Measurements from ENCODE around the gene NFATC2IP.

NFATC2IP gene

GRCh38 chr16:29012913-29013553, 62.3 kb downstream of the NFATC2IP start:
- Mint-ChIP-seq H3K4me1 (ENCODE audit: low read depth) (peaks cover 62% of the 10 kb centered on the region), H3K27me3 (no peaks in the 10 kb centered on the region), H3K36me3 (peaks cover 2% of the 10 kb centered on the region), H3K4me3 (peak overlapping the region; percentile 69), H3K27ac (peak overlapping the region; percentile 99), H3K9me3 (ENCODE audit: low read depth) (no peaks in the 10 kb centered on the region)

- Mint-ChIP-seq H3K36me3 (peaks cover 2% of the 10 kb centered on the region), H3K4me1 (ENCODE audit: low read depth) (peaks cover 54% of the 10 kb centered on the region)
These were observed 63.9 kb downstream of the NFATC2IP start for GRCh38 chr16:29014561-29015069.

More at GRCh38 chr16:29014561-29015069, 63.9 kb downstream of the NFATC2IP start:
- no peaks in the 10 kb centered on the region for H3K27me3 Mint-ChIP-seq
- no peaks in the 10 kb centered on the region for H3K9me3 Mint-ChIP-seq (ENCODE audit: low read depth)
- H3K4me3 Mint-ChIP-seq = peak overlapping the region; percentile 54
- H3K27ac Mint-ChIP-seq = peak overlapping the region; percentile 99
